HG03103 (cell line): ENCODE data around the gene EEFSEC.

Experiments used
- ATAC-seq: cut with Tn5 transposase; IDR thresholded peaks from one replicate; pipeline ENCODE4 v1.9.1; 2021; ENCODE audit warnings: low read depth; ENCODE audit not compliant: unreplicated experiment

The EEFSEC gene

GRCh38 chr3:128359846-128360642, 206.8 kb downstream of the EEFSEC start:
- no peak for ATAC-seq

GRCh38 chr3:128360705-128361271, 207.5 kb downstream of the EEFSEC start:
- ATAC-seq, result no peak

GRCh38 chr3:128362026-128362965, 209.0 kb downstream of the EEFSEC start:
- no peak for ATAC-seq

- no peak for ATAC-seq
These were observed 211.0 kb downstream of the EEFSEC start for GRCh38 chr3:128364291-128364690.

- ATAC-seq, result no peak
These were observed 211.6 kb downstream of the EEFSEC start for GRCh38 chr3:128364808-128365360.

- ATAC-seq, result no peak
These were observed 212.9 kb downstream of the EEFSEC start for GRCh38 chr3:128366136-128366535.

- ATAC-seq, result no peak
These were observed 213.4 kb downstream of the EEFSEC start for GRCh38 chr3:128366652-128367051.

- ATAC-seq, result no peak
These were observed 213.9 kb downstream of the EEFSEC start for GRCh38 chr3:128367221-128367620.

- ATAC-seq, result no peak
These were observed 214.5 kb downstream of the EEFSEC start for GRCh38 chr3:128367761-128368160.

- ATAC-seq, result no peak
These were observed 215.3 kb downstream of the EEFSEC start for GRCh38 chr3:128368626-128369025.

- ATAC-seq, result no peak
These were observed 215.9 kb downstream of the EEFSEC start for GRCh38 chr3:128369121-128369703.

- ATAC-seq, result no peak
These were observed 216.8 kb downstream of the EEFSEC start for GRCh38 chr3:128369881-128370642.

- ATAC-seq, result no peak
These were observed 219.0 kb downstream of the EEFSEC start for GRCh38 chr3:128372281-128372680.

GRCh38 chr3:128372707-128373533, 219.6 kb downstream of the EEFSEC start:
- no peak for ATAC-seq

GRCh38 chr3:128374746-128375445, 221.6 kb downstream of the EEFSEC start:
- no peak for ATAC-seq

GRCh38 chr3:128376516-128376915, 223.2 kb downstream of the EEFSEC start:
- no peak for ATAC-seq

- no peak for ATAC-seq
These were observed 225.5 kb downstream of the EEFSEC start for GRCh38 chr3:128378631-128379347.
